ENCODE results near the gene IMPG1. TPM values are rescaled to one million over a fixed set of nuclear protein-coding genes. Genes with fewer than 3 reads are reported as not detected.

IMPG1 gene
- total and polyA plus RNA-seq, 10 donors: 0.02 to 0.10 TPM; not detected in 8

- intact Hi-C loops (cut with DNase I; ENCODE audit: low total_unique reads): no loop called here
- Histone ChIP-seq H3K9me3 (no peaks in the 10 kb centered on the region), H3K4me3 (no peak overlapping the region), H3K36me3 (peaks cover 0 to 7% (median 0%) of the 10 kb centered on the region in 6 donors), H3K27ac (no peak overlapping the region), H3K27me3 (replicated peaks in 1 of 7) (no peaks in the 10 kb centered on the region), H3K4me1 (peaks cover 0 to 8% (median 0%) of the 10 kb centered on the region in 6 donors)
- WGBS, 5 donors: 62 to 93% (median 90%) methylated on average over 3 of the region's 3 CpGs
- TF ChIP-seq POLR2A (IDR thresholded peaks at IDR 0.05) (no peak), POLR2AphosphoS5 (IDR thresholded peaks at IDR 0.05) (no peak), CTCF (IDR thresholded peaks at IDR 0.05 in 8 of 11, conservative IDR thresholded peaks at IDR 0.05 in 3 of 11) (no peak)
- DNase-seq: no peak
These were observed 175.9 kb downstream of the IMPG1 start for GRCh38 chr6:75896526-75896925.

- DNase-seq: no peak
- intact Hi-C loops (cut with DNase I; ENCODE audit: low total_unique reads): no loop called here
- Histone ChIP-seq H3K27ac (no peak overlapping the region), H3K27me3 (replicated peaks in 1 of 7) (no peaks in the 10 kb centered on the region), H3K4me1 (peaks cover 0 to 8% (median 0%) of the 10 kb centered on the region in 6 donors), H3K4me3 (no peak overlapping the region), H3K36me3 (peaks cover 0 to 18% (median 0%) of the 10 kb centered on the region in 6 donors), H3K9me3 (no peaks in the 10 kb centered on the region)
- no peak for TF ChIP-seq POLR2AphosphoS5 (IDR thresholded peaks at IDR 0.05)
- no peak for TF ChIP-seq POLR2A (IDR thresholded peaks at IDR 0.05)
- TF ChIP-seq CTCF (IDR thresholded peaks at IDR 0.05 in 8 of 11, conservative IDR thresholded peaks at IDR 0.05 in 3 of 11): no peak
- 47 to 69% (median 54%) methylated on average over 2 of the region's 2 CpGs for whole genome bisulfite sequencing, 5 donors
These were observed 178.7 kb downstream of the IMPG1 start for GRCh38 chr6:75893776-75894152.

- intact Hi-C loops (cut with DNase I; ENCODE audit: low total_unique reads): no loop called here
- TF ChIP-seq CTCF (IDR thresholded peaks at IDR 0.05 in 8 of 11, conservative IDR thresholded peaks at IDR 0.05 in 3 of 11) (peak in 8 of 11 experiments; percentile 29 to 61 (median 56)), POLR2AphosphoS5 (IDR thresholded peaks at IDR 0.05) (no peak), POLR2A (IDR thresholded peaks at IDR 0.05) (no peak)
- WGBS, 5 donors: 7 to 11% (median 8%) methylated on average over 5 of the region's 5 CpGs
- Histone ChIP-seq H3K27me3 (replicated peaks in 1 of 7) (no peaks in the 10 kb centered on the region), H3K36me3 (peaks cover 0 to 18% (median 0%) of the 10 kb centered on the region in 6 donors), H3K27ac (no peak overlapping the region), H3K4me3 (no peak overlapping the region), H3K9me3 (no peaks in the 10 kb centered on the region), H3K4me1 (peaks cover 0 to 8% (median 0%) of the 10 kb centered on the region in 6 donors)
- DNase-seq: no peak
These were observed 179.2 kb downstream of the IMPG1 start for GRCh38 chr6:75893058-75893775.

GRCh38 chr6:75892384-75892783 is 180.1 kb downstream of the IMPG1 start:
- no peak for TF ChIP-seq POLR2A (IDR thresholded peaks at IDR 0.05)
- TF ChIP-seq CTCF (IDR thresholded peaks at IDR 0.05 in 8 of 11, conservative IDR thresholded peaks at IDR 0.05 in 3 of 11): no peak
- TF ChIP-seq POLR2AphosphoS5 (IDR thresholded peaks at IDR 0.05): no peak
- peaks cover 0 to 18% (median 0%) of the 10 kb centered on the region in 6 donors for H3K36me3 ChIP-seq
- H3K4me1 ChIP-seq: peaks cover 0 to 8% (median 0%) of the 10 kb centered on the region in 6 donors
- no peak for DNase-seq
- H3K27ac ChIP-seq: no peak overlapping the region
- no peaks in the 10 kb centered on the region for H3K27me3 ChIP-seq (replicated peaks in 1 of 7)
- no peak overlapping the region for H3K4me3 ChIP-seq
- H3K9me3 ChIP-seq: no peaks in the 10 kb centered on the region
- intact Hi-C loops (cut with DNase I; ENCODE audit: low total_unique reads): no loop called here
- WGBS, 5 donors: 80 to 90% (median 88%) methylated on average over 8 of the region's 8 CpGs
